ENCODE data around the gene TVP23C. TPM values are rescaled to one million over a fixed set of nuclear protein-coding genes. Genes with fewer than 3 reads are reported as not detected.
"Not testable (repeated sequence)": the region's sequence is repeated elsewhere in the genome, so short reads cannot be mapped to it uniquely, and the experiment has no call there.

TVP23C gene
- total RNA-seq, 2 experiments from 2014 or later = 18.0 to 19.3 TPM

GRCh38 chr17:15513058-15513791, 50.1 kb downstream of the TVP23C start:
- Mint-ChIP-seq H3K27me3 (no peaks in the 10 kb centered on the region), H3K4me3 (no peak overlapping the region), H3K27ac (no peak overlapping the region), H3K36me3 (ENCODE audit: low read depth) (peaks cover 11% of the 10 kb centered on the region), H3K9me3 (no peaks in the 10 kb centered on the region), H3K4me1 (no peaks in the 10 kb centered on the region)
- CTCF ChIA-PET = interaction anchor here (1.7 kb wide), 1 partner anchor 10 kb away, joined by 5 read pairs; no protein-coding TSS in a partner anchor
- POLR2A ChIA-PET = no interaction called here
- DNase-seq = no peak

GRCh38 chr17:15512071-15512709, 51.1 kb downstream of the TVP23C start:
- CTCF ChIA-PET = no interaction called here
- H3K27me3 Mint-ChIP-seq = no peaks in the 10 kb centered on the region
- DNase-seq = no peak

GRCh38 chr17:15511142-15511541, 52.1 kb downstream of the TVP23C start:
- CTCF ChIA-PET = interaction anchor here (0.9 kb wide), 1 partner anchor 8 kb away, joined by 4 read pairs; no protein-coding TSS in a partner anchor
- DNase-seq = no peak
- H3K4me1 Mint-ChIP-seq = no peaks in the 10 kb centered on the region
- H3K27ac Mint-ChIP-seq = no peak overlapping the region
- no peak overlapping the region for H3K4me3 Mint-ChIP-seq
- H3K27me3 Mint-ChIP-seq = no peaks in the 10 kb centered on the region
- H3K36me3 Mint-ChIP-seq (ENCODE audit: low read depth) = peaks cover 19% of the 10 kb centered on the region
- POLR2A ChIA-PET = no interaction called here
- no peaks in the 10 kb centered on the region for H3K9me3 Mint-ChIP-seq

More at GRCh38 chr17:15512071-15512709, 51.1 kb downstream of the TVP23C start:
- POLR2A ChIA-PET = no interaction called here
- Mint-ChIP-seq H3K9me3 (no peaks in the 10 kb centered on the region), H3K4me3 (no peak overlapping the region), H3K4me1 (no peaks in the 10 kb centered on the region), H3K27ac (no peak overlapping the region), H3K36me3 (ENCODE audit: low read depth) (peaks cover 11% of the 10 kb centered on the region)

GRCh38 chr17:15510361-15510760, 52.9 kb downstream of the TVP23C start:
- CTCF ChIA-PET = interaction anchor here (0.9 kb wide), 1 partner anchor 8 kb away, joined by 4 read pairs; no protein-coding TSS in a partner anchor
- POLR2A ChIA-PET = no interaction called here

GRCh38 chr17:15509095-15509494, 54.2 kb downstream of the TVP23C start:
- Mint-ChIP-seq H3K27ac (no peak overlapping the region), H3K4me3 (no peak overlapping the region), H3K4me1 (no peaks in the 10 kb centered on the region), H3K36me3 (ENCODE audit: low read depth) (peaks cover 13% of the 10 kb centered on the region), H3K9me3 (no peaks in the 10 kb centered on the region), H3K27me3 (no peaks in the 10 kb centered on the region)
- CTCF ChIA-PET = no interaction called here
- POLR2A ChIA-PET = no interaction called here
- DNase-seq = no peak

More at GRCh38 chr17:15510361-15510760, 52.9 kb downstream of the TVP23C start:
- H3K36me3 Mint-ChIP-seq (ENCODE audit: low read depth) = peaks cover 13% of the 10 kb centered on the region
- H3K9me3 Mint-ChIP-seq = no peaks in the 10 kb centered on the region
- no peaks in the 10 kb centered on the region for H3K4me1 Mint-ChIP-seq
- no peak for DNase-seq
- no peaks in the 10 kb centered on the region for H3K27me3 Mint-ChIP-seq
- no peak overlapping the region for H3K4me3 Mint-ChIP-seq
- H3K27ac Mint-ChIP-seq = no peak overlapping the region

- POLR2A ChIA-PET = no interaction called here
- no peak overlapping the region for H3K27ac Mint-ChIP-seq
- H3K9me3 Mint-ChIP-seq = no peaks in the 10 kb centered on the region
- DNase-seq = no peak
- H3K36me3 Mint-ChIP-seq (ENCODE audit: low read depth) = peaks cover 13% of the 10 kb centered on the region
- H3K4me1 Mint-ChIP-seq = no peaks in the 10 kb centered on the region
- no peak overlapping the region for H3K4me3 Mint-ChIP-seq
- H3K27me3 Mint-ChIP-seq = no peaks in the 10 kb centered on the region
- CTCF ChIA-PET = no interaction called here
Observed at GRCh38 chr17:15508466-15508865, 54.8 kb downstream of the TVP23C start.

- CTCF ChIA-PET = no interaction called here
- H3K4me3 Mint-ChIP-seq = no peak overlapping the region
- H3K36me3 Mint-ChIP-seq (ENCODE audit: low read depth) = peaks cover 13% of the 10 kb centered on the region
- no peak for DNase-seq
- no peaks in the 10 kb centered on the region for H3K27me3 Mint-ChIP-seq
- no peaks in the 10 kb centered on the region for H3K9me3 Mint-ChIP-seq
- no peak overlapping the region for H3K27ac Mint-ChIP-seq
- peaks cover 1% of the 10 kb centered on the region for H3K4me1 Mint-ChIP-seq
- POLR2A ChIA-PET = no interaction called here
Observed at GRCh38 chr17:15507896-15508295, 55.4 kb downstream of the TVP23C start.

GRCh38 chr17:15507001-15507400, 56.3 kb downstream of the TVP23C start:
- Mint-ChIP-seq H3K27me3 (no peaks in the 10 kb centered on the region), H3K4me3 (no peak overlapping the region), H3K27ac (no peak overlapping the region), H3K36me3 (ENCODE audit: low read depth) (peaks cover 13% of the 10 kb centered on the region), H3K9me3 (no peaks in the 10 kb centered on the region), H3K4me1 (peaks cover 4% of the 10 kb centered on the region)
- POLR2A ChIA-PET = no interaction called here
- CTCF ChIA-PET = no interaction called here
- DNase-seq = no peak

GRCh38 chr17:15505708-15506107, 57.6 kb downstream of the TVP23C start:
- H3K4me1 Mint-ChIP-seq, H3K27ac Mint-ChIP-seq, POLR2A ChIA-PET, H3K27me3 Mint-ChIP-seq, DNase-seq, H3K4me3 Mint-ChIP-seq, H3K9me3 Mint-ChIP-seq, CTCF ChIA-PET: not testable (repeated sequence)
- H3K36me3 Mint-ChIP-seq (ENCODE audit: low read depth) = peaks cover 15% of the 10 kb centered on the region

GRCh38 chr17:15503731-15504130, 59.6 kb downstream of the TVP23C start:
- ChIA-PET CTCF (interaction anchor here (0.9 to 2.0 kb wide), 6 partner anchors 10 to 255 kb away, joined by 3 to 35 read pairs (median 4); no protein-coding TSS in a partner anchor), POLR2A (no interaction called here)
- Mint-ChIP-seq H3K4me1 (peaks cover 4% of the 10 kb centered on the region), H3K36me3 (ENCODE audit: low read depth) (peaks cover 17% of the 10 kb centered on the region), H3K27me3 (no peaks in the 10 kb centered on the region), H3K9me3 (no peaks in the 10 kb centered on the region), H3K27ac (no peak overlapping the region), H3K4me3 (no peak overlapping the region)
- no peak for DNase-seq

GRCh38 chr17:15502369-15503112, 60.7 kb downstream of the TVP23C start:
- H3K36me3 Mint-ChIP-seq (ENCODE audit: low read depth) = peaks cover 17% of the 10 kb centered on the region
- H3K27ac Mint-ChIP-seq = no peak overlapping the region
- H3K4me1 Mint-ChIP-seq = peaks cover 4% of the 10 kb centered on the region
- ChIA-PET CTCF (interaction anchor here (0.7 to 2.0 kb wide), 13 partner anchors 8 to 1002 kb away, joined by 3 to 35 read pairs (median 4); no protein-coding TSS in a partner anchor), POLR2A (no interaction called here)
- peak; percentile 70 for DNase-seq
- no peaks in the 10 kb centered on the region for H3K27me3 Mint-ChIP-seq
- H3K4me3 Mint-ChIP-seq = no peak overlapping the region
- no peaks in the 10 kb centered on the region for H3K9me3 Mint-ChIP-seq

- no peak overlapping the region for H3K27ac Mint-ChIP-seq
Observed at GRCh38 chr17:15501793-15502192, 61.5 kb downstream of the TVP23C start.

GRCh38 chr17:15501282-15501681, 62.0 kb downstream of the TVP23C start:
- no peaks in the 10 kb centered on the region for H3K27me3 Mint-ChIP-seq
- peaks cover 14% of the 10 kb centered on the region for H3K36me3 Mint-ChIP-seq (ENCODE audit: low read depth)
- peaks cover 4% of the 10 kb centered on the region for H3K4me1 Mint-ChIP-seq
- DNase-seq = no peak
- H3K27ac Mint-ChIP-seq = no peak overlapping the region
- POLR2A ChIA-PET = no interaction called here
- CTCF ChIA-PET = interaction anchor here (0.9 to 1.3 kb wide), 2 partner anchors 11 to 243 kb away, joined by 3 to 4 read pairs; no protein-coding TSS in a partner anchor
- no peaks in the 10 kb centered on the region for H3K9me3 Mint-ChIP-seq
- no peak overlapping the region for H3K4me3 Mint-ChIP-seq

More at GRCh38 chr17:15501793-15502192, 61.5 kb downstream of the TVP23C start:
- ChIA-PET CTCF (interaction anchor here (0.9 kb wide), 1 partner anchor 11 kb away, joined by 3 read pairs; no protein-coding TSS in a partner anchor), POLR2A (no interaction called here)
- Mint-ChIP-seq H3K36me3 (ENCODE audit: low read depth) (peaks cover 19% of the 10 kb centered on the region), H3K4me1 (peaks cover 4% of the 10 kb centered on the region), H3K9me3 (no peaks in the 10 kb centered on the region), H3K27me3 (no peaks in the 10 kb centered on the region), H3K4me3 (no peak overlapping the region)
- DNase-seq = no peak

All from activated CD4-positive, alpha-beta memory T cell treated with anti-CD3 and anti-CD28 coated beads, Interleukin-2, amount 10 ng/mL, durations not matched to agents 7 days and 5 days (primary cell).